NOMO-1 (cell line): ENCODE measurements around the gene NUP210L.

Source experiments
- DNase-seq, 2 experiments: peaks; one replicate each; lab custom pipeline; 2025; ENCODE audit not compliant: unreplicated experiment in 2 of 2; lab: John Stamatoyannopoulos, UW

Gene NUP210L

GRCh38 chr1:154154534-154155191 is at the start of gene NUP210L:
NUP210L (minus strand) TSS chr1:154155073.
- no peak for DNase-seq

GRCh38 chr1:154199563-154199879 is 44.6 kb upstream of the NUP210L start:
- DNase-seq, result no peak

- DNase-seq, result peak in 1 of 2 experiments; percentile 60
These were observed 44.1 kb upstream of the NUP210L start for GRCh38 chr1:154198756-154199562.

- no peak for DNase-seq
These were observed 38.9 kb upstream of the NUP210L start for GRCh38 chr1:154193821-154194220.

- no peak for DNase-seq
These were observed 37.6 kb upstream of the NUP210L start for GRCh38 chr1:154192476-154192875.

GRCh38 chr1:154191990-154192461 is 37.2 kb upstream of the NUP210L start, which contains the start of gene TPM3:
TPM3 (minus strand) TSS chr1:154192100; CDS start chr1:154192018, 82 bp downstream.
- DNase-seq, result peak; percentile 29 to 74

GRCh38 chr1:154190550-154190949 is 35.7 kb upstream of the NUP210L start:
- DNase-seq, result no peak

GRCh38 chr1:154186852-154187501 is 32.1 kb upstream of the NUP210L start:
- DNase-seq, result no peak

GRCh38 chr1:154186177-154186576 is 31.3 kb upstream of the NUP210L start:
- DNase-seq, result peak; percentile 36 to 83

GRCh38 chr1:154183046-154183915 is 28.4 kb upstream of the NUP210L start:
- peak; percentile 85 to 92 for DNase-seq

GRCh38 chr1:154182344-154183045 is 27.6 kb upstream of the NUP210L start:
- peak; percentile 97 to 98 for DNase-seq

GRCh38 chr1:154181944-154182343 is 27.1 kb upstream of the NUP210L start:
- no peak for DNase-seq

GRCh38 chr1:154179946-154180687 is 25.2 kb upstream of the NUP210L start:
- DNase-seq, result peak; percentile 77 to 91

- no peak for DNase-seq
These were observed 24.3 kb upstream of the NUP210L start for GRCh38 chr1:154178911-154179811.

GRCh38 chr1:154178013-154178412 is 23.1 kb upstream of the NUP210L start:
- no peak for DNase-seq

GRCh38 chr1:154176337-154176736 is 21.5 kb upstream of the NUP210L start:
- no peak for DNase-seq

GRCh38 chr1:154174654-154175053 is 19.8 kb upstream of the NUP210L start:
- no peak for DNase-seq

GRCh38 chr1:154171880-154172279 is 17.0 kb upstream of the NUP210L start:
- no peak for DNase-seq
